ENCODE results near the gene LAYN.

LAYN gene

DNA sequence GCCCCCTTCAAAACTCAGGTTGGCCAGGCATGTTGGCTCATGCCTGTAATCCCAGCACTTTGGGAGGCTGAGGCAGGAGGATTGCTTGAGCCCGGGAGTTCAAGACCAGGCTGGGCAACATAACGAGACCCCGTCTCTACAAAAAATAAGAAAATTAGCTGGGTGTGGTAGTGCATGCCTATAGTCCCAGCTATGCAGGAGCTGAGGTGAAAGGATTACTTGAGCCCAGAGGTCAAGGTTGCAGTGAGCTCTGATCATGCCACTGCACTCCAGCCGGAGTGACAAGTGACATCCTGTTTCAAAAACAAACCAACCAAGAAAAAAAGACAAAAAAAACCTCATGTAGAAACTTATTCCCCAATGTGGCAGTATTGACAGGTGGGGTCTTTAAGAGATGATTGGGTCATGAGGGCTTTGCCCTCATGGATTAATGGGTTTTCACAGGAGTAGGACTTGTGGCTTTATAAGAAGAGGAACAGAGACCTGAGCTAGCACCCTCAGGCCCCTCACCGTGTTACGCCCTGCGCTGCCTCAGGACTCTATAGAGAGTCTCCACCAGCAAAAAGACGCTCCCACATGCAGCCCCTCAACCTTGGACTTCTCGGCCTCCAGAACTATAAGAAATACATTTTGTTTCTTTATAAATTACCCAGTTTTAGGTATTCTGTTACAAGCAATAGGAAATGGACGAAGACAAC lies 22.3 kb downstream of the LAYN start:
- no peak for DNase-seq (ENCODE audit: low read depth)

DNA sequence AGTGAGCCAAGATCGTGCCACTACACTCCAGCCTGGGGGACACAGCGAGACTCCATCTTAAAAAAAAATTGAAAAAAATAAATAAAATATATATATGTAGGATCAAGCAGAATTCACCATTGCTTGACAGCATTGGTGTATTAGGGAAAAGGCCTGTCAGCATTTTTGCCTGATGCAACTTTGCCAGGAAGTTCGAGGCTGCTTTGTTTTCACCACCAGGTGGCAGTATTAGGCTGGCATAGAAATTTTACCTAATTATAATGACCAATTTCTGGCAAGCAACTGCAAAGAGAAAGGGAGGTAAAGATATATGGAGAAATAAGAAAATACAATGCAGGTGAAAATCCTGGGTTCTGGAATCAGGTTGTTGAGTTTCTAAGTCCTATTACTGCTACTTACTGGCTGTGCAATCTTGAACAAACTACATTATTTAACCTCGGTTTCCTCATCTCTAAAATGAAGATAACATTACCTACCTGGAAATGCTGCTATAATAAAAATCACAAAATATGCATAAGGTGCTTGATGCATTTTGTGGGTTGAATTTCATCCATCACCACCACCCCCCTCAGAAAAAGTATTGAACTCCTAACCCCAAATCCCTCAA lies 24.7 kb downstream of the LAYN start:
- DNase-seq (ENCODE audit: low read depth): peak; percentile 41

DNA sequence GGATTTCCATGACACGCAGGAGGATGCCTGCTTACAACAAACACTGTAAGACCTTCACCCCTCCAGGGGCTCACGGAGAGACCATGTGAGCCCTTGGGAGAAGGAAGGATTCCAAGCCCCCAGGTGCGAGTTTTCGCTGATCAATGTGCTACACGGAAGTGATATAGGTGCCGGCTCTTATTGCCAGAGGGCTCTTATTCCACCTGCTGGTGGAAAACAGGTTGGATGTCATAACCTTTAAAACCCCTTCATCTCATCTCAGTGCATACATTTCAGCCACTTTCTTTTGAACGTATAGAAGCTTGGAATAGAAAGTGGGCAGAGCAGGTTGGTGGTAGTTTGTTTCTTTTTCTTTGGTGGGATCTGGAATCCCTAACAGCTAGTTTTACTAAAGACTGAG lies 25.8 kb downstream of the LAYN start:
- no peak for DNase-seq (ENCODE audit: low read depth)

DNA sequence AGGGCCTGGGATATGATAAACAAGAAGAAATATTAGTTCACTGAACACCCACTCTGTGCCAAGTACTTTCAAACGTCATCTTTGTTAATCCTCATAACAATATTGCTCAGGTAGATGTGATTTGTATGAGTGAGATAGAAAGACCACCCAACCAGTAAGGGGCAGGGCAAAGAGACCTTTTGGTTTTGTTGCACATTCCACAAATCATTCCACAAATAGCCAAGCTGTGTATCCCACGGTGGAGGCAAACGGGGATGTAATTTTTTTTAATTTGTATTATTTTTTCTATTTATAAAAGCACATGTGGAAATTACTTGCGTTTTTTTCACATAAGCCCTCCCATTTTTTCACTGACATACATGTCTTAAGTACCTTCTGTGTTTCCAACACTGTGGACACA lies 29.0 kb downstream of the LAYN start:
- no peak for DNase-seq (ENCODE audit: low read depth)

DNA sequence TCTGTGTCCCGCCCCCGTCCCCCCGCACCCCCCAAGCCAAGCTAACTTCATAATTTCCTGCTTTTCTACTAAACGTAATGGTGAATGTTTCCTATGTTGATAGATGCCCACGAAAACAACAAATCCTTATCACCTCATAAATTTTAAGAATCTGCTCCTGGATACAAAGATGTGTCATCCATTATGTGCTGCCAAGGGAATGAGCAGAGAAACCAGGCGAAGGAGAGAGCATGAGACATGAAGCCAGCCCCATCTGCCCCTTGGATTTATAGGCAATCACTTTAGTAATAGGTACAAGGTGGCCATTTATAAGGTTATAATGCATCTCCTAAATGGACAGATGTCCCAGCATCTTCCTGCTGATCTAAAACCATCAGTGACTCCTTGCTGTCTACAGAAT lies 30.3 kb downstream of the LAYN start:
- no peak for DNase-seq (ENCODE audit: low read depth)

DNA sequence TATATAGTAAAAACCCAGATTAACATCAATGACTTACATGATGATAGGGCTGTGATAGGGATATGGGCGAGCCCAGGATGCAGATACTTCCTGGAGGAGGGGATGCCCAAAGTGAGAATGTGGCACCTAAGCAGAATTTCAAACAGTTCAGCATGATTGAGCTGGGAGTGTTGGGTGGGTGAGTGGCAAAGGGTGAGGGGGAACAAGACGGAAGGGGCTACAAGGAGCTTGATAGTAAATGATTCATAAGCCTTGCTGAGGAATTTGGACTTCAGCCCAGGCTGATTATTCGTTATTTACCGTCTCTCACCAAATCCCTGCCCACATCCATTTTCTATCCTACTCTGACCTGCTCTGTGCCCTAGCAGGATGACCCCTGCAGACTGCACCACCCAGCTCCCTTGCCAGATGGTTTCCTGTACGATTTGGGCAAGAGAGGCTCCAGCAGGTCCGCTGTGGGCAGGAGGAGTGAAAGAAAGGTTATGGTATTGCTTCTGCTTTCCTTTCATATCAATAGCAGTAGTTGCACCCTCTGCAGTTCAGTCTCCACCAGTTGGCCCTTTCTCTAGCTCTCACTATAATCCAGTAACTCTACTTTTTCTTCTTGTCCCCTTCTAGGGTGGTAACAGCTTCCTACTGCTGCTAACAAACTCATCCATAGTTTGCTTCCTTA lies 31.4 kb downstream of the LAYN start:
- no peak for DNase-seq (ENCODE audit: low read depth)

DNA sequence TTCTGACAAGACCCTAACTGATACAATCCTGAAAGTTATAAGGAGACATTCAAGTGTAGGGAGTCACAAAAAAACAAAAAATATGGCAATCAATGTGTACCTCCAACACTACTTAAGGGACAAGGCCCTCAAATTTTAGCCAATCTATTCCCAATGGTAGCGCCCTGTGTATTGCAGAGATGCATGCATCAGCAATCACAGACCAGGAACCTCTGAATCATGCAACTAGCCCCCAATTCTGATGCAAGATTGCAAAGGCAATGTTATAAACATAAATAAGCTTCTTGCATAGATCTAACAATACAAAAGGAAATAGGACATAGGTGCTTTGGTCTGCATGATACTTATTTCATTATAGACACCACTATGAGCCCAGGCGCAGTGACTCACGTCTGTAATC lies 32.1 kb downstream of the LAYN start:
- no peak for DNase-seq (ENCODE audit: low read depth)

DNA sequence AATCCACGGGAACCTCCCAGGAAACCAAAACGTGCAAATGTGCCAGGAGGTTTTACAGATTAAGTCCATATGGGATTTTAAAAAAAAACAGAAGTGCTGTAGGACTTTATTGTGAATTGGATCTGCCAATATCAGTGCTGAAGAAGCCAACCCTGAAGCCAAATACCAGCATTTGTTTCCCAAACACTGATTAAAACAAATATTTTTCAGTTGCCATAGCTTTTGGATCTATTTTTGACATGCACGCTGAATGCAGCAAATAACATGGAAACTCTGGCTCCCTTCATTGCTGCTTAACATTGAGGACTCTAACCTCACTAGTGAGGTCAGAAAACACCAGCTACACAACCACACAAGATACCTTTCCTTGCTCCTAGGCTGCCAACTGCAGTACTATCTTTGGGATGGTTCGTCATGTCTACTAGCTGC lies 33.3 kb downstream of the LAYN start:
- DNase-seq (ENCODE audit: low read depth): no peak

DNA sequence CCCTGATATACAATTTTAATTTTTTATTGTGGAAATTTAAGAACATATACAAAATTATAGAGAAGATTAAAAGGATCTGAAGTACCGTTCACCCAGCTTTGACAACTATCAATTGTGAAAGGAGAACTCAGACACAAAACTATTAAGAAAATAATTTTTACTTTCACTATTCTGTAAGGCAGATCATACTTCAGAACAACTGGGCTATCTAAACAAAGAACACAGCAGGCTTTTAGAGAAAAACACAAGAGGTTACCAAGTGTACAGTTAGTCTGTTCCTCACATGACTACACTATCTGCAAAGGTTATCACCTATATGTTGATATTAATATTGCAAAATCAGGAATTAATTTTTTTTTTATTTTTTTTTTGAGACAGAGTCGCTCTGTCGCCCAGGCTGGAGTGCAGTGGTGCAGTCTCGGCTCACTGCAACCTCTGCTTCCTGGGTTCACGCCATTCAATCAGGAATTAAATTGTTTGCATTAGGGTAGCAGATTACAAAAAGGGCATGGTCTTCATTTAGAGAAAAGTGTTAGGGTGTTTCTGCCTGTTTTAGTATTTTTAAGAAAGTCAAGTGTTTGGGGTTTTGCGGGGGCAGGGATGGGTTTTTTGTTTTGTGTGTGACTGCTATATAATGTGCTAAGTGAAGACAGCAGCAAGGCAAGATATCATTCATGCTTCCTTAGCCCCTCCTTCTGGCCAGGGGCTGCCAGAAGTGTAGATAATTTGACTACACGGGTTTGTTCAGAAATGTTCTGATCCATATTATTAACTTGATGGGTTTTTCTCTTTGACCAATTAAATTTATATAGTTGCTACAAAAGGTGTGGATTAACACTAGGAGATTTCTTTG lies 34.1 kb downstream of the LAYN start:
- DNase-seq (ENCODE audit: low read depth): no peak

DNA sequence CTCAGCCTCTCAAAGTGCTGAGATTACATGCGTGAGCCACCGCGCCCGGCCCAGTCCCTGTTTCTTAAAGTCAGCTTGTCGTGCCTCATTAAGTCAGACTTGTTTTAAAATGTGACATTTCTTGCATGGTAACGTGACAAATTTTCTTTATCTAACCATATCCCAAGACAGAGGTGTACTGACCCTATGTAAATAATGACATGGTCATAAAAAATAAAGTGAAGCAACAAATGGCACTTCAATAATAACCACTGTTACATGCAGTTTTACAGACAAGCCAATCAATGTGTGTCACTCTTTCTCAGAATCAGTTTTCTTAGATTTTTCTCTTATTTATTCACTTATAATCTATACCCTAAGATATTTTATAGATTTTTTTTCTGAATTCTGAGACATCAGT lies 35.2 kb downstream of the LAYN start:
- DNase-seq (ENCODE audit: low read depth): no peak

DNA sequence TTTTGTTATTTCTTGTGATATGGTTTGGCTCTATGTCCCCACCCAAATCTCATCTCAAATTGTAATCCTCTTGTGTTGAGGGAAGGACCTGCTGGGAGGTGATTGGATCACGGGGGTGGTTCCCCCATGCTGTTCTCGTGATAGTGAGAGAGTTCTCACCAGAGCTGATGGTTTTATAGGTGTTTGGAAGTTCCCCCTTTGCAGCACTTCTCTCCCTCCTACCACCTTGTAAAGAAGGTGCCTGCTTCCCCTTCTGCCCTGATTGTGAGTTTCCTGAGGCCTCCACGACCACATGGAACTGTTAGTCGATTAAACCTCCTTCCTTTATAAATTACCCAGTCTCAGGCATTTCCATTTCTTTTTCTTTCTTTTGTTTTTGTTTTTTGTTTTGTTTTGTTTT lies 37.3 kb downstream of the LAYN start:
- DNase-seq (ENCODE audit: low read depth): no peak

DNA sequence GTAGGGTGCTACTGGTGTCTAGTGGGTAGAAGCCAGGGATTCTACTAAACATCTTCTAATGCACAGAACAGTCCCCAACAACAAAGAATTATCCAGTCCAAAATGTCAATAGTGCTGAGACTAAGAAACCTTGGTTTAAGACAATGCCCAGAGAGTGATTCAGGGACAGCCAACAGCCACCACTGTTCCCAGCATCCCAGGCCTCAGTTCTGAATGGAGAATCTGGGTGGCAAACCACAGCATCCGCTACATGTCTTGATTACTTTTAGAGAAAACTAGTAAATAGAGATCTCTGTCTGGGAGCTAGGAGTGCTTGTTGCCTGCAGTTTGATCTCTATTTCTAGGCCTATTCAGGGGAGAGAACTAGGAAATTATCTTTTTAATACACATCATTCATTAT lies 40.8 kb downstream of the LAYN start:
- no peak for DNase-seq (ENCODE audit: low read depth)

DNA sequence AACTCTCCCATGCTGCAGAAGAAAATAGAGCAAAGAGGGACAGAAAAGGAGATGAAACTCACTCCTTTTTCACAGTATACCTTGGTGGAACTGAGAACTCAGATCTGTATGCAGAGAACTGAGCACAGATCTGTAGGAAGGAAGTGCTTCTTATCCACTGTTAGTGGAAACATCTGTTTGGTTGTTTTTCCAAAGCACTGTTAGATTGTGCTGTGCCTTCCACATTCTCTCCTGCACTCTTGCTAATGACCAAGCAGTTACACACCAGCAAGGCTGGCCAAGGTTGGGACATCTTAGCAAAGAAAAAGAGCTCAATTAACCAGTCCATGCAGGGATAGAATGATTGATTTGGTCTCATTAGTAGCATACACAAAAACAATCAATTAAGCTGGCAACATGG lies 41.6 kb downstream of the LAYN start:
- DNase-seq (ENCODE audit: low read depth): no peak

DNA sequence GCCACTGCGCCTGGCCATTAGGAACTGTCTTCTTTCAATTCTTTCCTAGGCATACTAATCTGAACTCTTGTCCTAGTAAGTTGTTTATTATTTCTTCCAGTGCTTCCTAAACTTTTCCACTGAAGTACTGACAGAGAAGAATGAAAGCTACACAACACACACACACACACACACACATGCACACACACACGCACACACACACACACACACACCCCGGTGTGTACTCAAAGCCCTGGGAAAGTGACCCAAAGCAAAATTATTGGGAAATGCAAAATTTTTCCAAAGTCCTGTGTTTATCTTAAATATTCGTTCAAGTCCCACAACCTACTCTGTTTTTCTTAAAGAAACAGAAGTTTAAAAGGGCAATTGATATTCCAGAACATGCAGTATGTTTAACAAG lies 42.4 kb downstream of the LAYN start:
- no peak for DNase-seq (ENCODE audit: low read depth)

DNA sequence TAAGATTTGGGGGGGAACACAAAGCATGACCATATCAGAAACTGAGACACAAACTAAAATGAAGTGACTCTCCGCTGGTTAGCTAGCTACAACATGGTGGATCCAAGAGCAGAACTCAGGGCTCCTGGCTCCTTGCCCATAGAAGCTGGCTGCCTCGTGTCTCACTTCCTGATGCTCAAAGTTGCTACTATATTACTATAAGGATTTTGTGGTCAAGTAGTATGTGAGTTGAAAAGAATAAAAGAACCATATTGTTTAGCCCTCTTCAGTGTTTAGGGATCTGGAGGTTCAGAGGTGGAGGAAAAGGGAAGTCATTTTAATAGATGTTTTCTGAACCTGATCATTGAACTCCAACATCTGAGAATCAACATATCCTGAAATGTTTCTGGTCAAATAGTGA lies 44.9 kb downstream of the LAYN start:
- DNase-seq (ENCODE audit: low read depth): no peak

DNA sequence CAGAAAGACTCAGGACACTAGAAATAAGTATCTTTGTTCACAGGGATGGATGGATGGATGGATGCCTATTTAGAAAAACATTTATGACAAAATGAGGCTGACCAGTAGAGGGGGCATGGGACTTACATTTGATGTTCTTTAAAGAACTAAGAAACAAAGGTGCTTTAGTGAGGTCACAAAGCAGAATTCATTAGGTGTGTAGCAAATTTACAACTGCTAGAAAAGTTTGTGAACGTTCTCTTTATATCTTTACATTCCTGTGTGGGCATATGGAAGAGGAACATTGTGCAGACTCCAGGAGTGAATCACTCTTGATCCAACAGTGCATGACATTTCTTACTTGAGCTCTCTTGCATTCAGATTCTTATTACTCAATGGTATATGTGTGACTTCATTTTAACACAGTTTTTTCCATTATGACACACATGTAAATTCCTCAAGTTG lies 45.9 kb downstream of the LAYN start:
- DNase-seq (ENCODE audit: low read depth): peak; percentile 32

DNA sequence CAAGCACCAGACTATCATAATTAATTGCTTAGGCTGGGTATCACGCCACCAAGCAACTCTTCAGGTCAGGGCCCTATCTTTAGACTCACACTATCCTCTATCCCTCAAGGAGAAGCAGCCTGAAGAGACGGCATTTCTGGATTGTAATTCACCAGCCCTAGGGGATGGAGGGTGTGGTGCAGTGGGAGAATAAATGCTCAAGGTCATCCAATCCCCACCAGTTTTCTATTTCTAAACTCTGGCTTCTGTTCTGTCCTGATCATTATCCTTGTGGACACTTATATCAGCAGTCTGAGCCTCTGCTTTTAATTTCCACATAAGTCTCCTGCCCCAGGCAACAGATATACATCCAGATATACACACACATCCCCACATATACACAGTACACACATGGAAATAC lies 48.6 kb downstream of the LAYN start:
- DNase-seq (ENCODE audit: low read depth): no peak

DNA sequence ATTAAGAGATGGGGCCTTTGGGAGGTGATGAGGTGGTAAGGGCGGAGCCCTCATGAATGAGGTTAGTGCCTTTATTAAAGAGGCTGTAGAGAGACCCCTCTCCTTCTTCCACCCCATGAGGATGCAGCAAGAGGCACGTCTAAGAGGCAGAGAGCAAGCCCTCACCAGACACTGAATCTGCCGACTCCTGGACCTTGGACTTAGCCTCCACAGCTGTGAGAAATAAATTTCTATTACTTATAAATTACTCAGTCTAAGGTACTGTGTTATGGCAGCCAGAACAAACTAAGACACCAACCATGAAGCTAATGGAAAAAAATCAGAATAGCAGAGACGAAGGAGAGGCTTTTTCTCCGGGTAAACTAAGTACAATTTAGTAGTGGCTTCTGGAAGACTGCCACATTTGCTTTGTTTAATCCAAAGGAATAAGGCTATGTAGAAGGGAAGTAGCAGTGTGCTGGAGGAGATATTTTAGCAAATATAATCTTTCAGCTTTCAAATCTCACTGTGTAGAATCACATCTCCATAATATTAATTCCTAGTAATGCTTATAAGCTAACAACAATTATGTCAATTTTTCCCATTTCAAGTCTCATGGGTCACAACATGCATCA lies 49.5 kb downstream of the LAYN start:
- DNase-seq (ENCODE audit: low read depth): no peak

DNA sequence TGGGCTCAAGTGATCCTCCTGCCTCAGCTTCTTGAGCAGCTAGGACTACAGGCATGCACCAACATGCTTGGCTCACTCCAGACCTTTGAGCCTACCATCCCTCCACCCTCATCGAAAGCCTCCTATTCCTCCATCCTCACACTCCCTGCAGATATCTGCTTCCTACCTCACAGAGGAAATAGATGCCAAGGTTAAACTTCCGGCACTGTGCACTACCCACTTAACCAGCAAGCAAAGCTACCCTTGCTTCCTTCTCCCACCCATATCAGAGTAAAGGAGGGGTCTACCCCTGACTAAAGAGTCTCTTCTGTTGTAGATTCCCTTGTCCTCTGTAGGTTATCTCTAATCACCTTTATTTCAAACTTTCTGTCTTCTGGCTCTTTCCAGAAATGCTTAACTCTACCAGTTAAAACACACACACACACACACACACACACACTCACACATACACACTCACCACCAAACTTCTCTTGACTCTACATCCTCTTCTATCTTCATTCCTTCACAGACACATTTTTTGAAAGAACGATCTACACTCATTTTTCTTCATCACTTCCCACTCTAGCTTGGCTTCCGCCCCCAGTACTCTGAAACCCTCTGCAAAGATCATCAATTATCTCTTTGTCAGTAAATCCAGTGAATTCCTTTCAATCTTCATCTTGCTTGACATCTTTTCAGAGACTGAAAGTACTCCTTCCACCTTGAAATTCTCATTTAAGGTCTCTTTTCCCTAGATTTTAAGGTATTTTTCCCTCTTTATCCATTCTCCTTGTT lies 50.9 kb downstream of the LAYN start:
- DNase-seq (ENCODE audit: low read depth): no peak

DNA sequence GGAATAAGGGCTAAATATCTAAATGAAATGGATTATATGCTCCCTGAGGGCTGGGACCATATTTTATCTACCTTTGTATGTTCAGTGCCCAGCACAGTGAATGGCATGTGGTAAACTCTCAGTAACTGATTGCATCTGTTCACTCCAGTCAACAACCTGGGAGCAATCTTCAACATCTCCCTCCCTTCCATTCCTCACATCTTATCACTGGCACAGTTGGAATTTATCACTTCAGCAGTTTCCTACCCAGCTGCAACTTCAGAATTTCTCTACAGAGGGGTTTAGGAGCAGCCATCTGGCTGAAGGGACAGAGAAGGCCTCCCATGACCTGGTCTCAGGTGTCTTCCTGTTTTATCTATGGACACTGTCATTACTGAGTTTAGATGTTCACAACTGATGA lies 52.0 kb downstream of the LAYN start:
- DNase-seq (ENCODE audit: low read depth): no peak

DNA sequence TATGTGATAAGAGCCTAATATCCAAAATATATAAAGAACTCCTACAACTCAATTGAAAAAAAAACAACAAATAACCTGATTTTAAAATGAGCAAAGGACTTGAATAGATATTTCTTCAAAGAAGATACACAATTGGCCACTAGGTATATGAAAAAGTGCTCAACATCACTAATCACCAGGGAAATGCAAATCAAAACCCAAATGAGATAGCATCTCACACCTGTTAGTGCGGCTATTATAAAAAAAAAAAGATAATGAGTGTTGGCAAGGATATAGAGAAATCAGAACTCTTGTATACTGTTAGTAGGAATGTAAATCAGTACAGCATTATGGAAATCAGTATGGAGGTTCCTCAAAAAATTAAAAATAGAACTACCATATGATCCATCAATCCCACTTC lies 55.8 kb downstream of the LAYN start:
- DNase-seq (ENCODE audit: low read depth): no peak
